ENCODE measurements around the gene GATAD2A.

- TF ChIP-seq CTCF (IDR thresholded peaks at IDR 0.05) (no peak), POLR2A (IDR thresholded peaks at IDR 0.05) (no peak)
Observed at GRCh38 chr19:19502281-19502680, 96.8 kb downstream of the GATAD2A start.
